OCI-LY7 (cell line): ENCODE results near the gene CCRL2.

ENCODE experiments used
- CTCF ChIP-seq: fragments of 200-600 bp; sonication (generic); conservative IDR thresholded peaks from 2 replicates; pipeline ENCODE4 v1.5.1; 2014; ENCODE audit warnings: mild to moderate bottlenecking, antibody characterized with exemption, low read length, moderate library complexity, mixed read lengths
- EZH2phosphoT487 ChIP-seq: fragments of 200-600 bp; sonication (generic); IDR thresholded peaks from 2 replicates; pipeline ENCODE4 v1.6.1; 2018; ENCODE audit warnings: low read depth, borderline replicate concordance, mild to moderate bottlenecking, mixed run types, antibody characterized with exemption, low read length, moderate library complexity, mixed read lengths

GRCh38 chr3:46400000-46400734, 6.9 kb upstream of the CCRL2 start:
- no peak for TF ChIP-seq CTCF
- no peak for TF ChIP-seq EZH2phosphoT487
